GM21737 (cell line): ENCODE measurements around the gene GALNT18.

Source experiments
- ATAC-seq: cut with Tn5 transposase; IDR thresholded peaks from one replicate; pipeline ENCODE4 v1.9.1; 2021; ENCODE audit warnings: mild to moderate bottlenecking, moderate library complexity; ENCODE audit not compliant: unreplicated experiment

The GALNT18 gene

DNA sequence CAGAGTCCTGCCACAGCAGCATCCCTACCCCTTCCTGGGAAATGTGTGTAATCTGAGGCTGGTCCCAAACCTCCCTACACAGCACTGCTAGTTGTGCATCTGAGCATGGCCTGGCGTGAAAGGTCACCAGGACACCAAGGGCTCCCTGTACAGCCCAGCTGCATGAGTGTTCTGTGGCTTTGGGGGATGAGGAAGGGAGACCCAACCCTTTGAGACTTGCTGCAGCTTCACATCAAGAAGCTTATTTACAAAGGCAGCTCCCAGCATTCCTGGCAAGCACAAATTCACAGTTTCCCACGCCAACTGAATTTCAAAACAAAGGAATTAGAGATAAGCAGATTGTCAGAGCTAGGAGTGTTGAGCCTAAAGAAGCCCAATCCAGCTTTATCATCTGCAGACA, 301.0 kb downstream of the GALNT18 start:
- ATAC-seq, result no peak

DNA sequence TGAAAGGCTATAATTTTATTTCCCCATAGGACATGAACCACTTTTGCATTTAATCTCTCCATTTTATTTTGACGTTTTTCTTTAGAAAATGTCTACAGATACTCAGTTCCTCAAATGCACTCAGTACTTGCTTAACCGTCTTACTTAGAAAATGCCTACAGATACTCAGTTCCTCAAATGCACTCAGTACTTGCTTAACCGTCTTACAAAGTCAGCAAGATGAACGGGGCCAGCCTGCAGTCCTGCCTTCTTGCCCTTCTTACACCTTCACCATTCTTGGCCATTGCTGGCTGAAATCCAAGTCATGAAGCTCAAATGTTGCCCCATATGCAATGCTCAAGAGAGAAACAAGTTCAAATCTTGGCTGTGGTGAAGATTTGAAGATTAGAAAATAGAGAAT, 302.8 kb downstream of the GALNT18 start:
- ATAC-seq, result no peak

DNA sequence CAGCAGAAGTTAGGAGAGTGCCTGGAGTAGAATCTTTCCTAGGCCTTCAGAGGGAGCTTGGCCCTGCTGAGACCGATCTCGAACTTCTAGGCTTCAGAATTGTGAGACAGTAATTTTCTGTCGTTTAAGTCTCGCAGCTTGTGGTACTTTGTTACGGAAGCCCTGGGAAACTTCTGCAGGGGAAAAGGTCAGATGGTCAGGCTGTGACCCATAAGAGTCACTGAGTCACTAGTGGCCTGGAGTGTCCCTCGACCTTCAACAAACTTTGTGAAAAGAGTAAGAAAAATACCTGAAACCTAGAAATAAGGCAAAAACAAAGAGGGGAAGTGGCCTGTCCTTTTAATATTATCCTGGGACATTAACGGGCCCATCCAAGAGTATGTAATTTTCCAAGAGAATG, 303.3 kb downstream of the GALNT18 start:
- no peak for ATAC-seq

DNA sequence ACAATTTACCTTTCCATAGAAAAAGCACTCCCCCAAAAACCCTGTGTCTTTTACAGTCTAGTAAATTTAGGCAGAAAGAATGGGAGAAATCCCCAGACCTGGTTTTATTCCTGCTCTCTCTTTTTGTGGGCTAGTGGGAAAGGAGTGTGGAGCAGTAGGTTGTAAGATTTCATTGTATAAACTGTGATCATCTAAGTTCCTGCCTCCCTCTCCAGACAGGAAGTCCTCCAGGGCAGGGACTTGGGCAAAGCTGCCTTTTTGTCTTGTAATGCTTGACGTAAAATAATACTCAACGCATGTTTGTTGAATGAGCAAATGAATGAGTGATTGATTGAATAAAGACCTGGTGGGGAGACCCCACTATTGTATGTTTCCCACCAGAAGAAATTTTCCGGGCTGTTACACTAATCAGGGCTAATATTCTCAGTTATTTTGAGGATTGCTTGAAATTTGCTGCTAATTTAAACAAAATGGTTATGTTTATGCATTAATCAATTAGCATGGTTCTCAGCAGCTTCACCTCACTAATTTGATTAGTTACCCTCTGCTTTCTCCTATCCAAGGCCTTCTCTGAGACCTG, 305.1 kb downstream of the GALNT18 start:
- ATAC-seq, result no peak

DNA sequence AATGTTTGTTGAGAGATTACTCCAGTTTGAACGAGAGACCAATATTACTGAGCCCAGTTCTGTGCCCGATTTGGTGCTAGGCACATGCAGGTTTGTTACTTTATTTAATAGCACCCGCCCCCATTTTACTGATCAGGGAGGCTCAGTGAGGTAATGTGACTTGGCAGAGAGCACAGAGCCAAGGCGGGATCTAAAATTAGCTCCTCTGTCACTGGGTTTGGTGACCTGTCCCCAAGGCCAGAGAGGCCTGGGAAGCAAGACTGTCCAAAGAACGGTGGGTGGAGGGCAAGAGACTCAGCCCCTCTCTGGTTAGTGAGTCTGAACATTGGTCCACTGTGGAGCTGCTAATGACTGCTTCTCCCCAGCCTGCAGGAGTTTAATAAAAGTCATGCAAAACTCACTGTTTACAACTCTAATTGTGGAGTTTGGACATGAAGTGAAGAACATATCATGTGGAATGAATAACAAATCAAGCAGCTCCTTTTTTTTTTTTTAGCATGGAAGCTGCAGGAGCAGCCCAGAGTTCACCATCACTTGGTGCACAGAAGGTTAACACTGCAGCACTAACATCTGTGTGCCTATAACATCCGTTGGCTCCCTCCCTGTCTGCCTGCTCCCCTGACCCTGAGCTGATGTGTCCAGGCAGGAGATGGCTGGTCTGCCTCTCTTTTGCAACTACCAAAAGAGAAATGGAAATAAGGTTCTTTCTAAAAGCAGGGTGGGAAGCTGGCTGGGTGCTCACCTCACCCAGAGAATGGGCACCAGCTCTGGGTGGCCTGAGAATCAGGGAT, 307.7 kb downstream of the GALNT18 start:
- no peak for ATAC-seq

DNA sequence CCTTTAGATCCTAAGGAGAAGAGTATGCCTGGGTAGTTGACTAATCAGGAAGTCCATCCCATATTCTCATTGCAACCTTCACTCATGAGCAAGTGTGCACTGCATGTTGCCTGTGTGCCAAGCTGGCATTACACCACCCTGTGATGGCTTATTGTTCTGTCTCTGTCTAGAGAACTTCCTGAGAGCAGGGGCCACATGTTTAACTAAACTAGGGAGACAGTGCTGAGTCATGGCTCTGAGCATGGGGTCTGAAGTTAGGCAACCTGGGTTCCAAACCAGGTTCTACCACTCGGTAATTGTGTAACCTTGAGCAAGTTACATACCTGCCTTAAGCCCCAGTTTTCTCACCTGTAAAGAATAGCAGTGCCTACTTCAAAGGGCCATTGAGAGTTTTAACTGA, 308.4 kb downstream of the GALNT18 start:
- no peak for ATAC-seq

DNA sequence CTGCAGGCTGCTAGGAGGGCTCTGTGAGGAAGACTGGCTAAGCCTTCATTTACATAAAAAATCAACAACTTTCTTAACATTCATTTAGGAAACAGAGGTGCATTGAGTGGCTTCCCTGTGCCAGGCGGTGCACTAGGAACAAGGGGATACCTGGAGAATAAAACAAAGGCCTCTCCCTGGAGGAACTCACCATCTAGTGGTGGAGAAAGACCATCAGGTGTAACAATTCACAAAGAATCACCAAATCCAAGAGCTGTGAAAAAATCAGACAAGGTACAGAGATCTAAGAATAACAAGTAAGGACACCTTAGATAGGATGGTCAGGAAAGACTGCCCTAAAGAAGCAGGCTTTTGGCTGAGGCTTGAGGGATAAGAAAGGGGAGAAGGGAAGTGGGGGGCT, 309.1 kb downstream of the GALNT18 start:
- no peak for ATAC-seq

DNA sequence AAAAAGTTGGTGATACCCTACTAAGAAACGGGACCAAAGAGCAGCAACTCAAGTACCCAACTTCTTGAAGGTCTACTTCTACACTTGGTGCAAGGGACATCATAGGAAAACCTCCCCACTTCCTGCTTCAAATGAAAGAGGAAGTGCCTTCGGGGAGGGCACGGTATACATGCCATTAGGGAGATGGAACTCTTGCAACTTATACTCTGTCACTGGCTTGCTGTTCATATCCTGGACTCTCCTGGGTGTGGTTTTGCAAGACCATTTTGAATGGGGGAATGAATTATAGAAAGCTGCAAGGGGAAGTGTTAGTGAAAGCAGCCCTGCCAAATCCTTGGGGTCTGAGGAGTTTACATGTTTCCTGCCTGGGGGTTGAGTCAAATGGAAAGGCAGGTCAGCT, 310.6 kb downstream of the GALNT18 start:
- ATAC-seq, result no peak

DNA sequence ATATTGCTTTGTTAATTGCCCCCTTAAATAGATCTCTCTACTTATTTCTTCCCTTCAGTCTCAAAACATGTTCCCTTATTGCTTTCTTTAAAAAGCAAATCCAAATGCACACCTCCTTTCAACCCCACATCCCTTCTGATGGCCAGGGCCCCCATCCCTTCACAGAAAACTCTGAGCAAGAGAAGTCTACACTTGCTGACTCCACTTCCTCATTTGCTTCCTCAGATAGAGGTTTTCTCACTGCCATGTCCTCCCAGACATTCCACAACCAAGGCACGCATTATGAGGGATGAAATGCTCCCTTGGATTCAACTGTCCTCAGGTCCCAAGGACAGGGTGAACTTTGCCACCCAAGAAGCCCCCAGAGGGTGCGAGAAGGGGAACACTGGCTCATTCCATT, 311.9 kb downstream of the GALNT18 start:
- no peak for ATAC-seq

DNA sequence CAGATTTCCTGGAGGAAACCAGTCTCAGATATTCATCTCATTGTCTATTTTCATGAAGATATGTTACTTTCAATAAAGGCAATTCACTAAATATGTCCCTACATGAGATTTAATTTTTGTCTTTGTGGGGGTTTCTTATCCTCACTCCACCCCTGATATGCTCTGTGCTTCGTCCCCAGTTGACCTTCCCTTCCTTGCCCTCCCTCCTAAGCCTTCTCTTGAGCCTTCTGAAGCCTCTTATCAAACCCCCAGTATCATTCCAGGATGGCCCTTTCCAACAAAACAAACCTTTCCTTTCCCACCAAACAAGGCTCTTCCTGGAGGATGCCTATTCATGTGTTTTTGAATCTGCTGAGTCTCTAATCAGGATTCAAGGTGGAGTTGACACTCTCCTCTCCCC, 313.6 kb downstream of the GALNT18 start:
- ATAC-seq, result no peak

DNA sequence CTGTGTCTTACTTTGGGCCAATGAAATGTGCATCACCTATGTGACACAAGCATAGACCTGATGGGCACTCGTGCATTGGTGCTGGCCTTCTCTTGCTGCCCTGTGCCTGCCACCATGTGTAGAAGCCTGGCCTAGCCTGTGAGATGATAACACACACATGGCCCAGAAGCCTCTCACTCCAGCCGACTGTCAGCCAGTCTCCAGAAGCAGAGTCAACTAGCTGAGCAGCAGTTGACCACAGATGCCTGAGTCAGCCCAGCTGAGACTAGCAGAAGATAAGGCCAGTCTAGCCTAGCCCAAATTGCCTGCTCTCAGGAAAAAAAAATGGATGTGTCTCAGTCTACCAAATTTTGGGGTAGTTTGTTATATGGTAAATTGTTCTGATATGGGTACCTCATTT, 314.9 kb downstream of the GALNT18 start:
- ATAC-seq, result no peak

DNA sequence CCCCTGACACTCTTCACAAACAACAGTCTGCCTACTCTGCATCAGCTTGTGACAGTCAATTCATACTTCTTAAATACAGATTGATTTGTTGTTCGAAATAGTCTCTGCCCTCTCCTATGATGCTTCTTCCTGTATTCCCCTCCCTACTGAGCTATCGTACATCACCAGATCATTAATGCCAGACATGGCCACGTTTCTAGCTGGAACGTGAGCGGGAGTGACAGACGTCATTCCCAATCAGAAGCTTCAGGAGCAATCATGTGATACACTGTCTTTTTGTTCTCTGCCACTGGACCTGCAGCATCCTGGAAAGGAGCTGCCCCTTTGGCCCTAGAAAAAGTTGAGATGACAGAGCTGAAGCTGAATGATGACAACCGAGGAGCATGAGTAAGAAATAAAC, 317.3 kb downstream of the GALNT18 start:
- no peak for ATAC-seq

DNA sequence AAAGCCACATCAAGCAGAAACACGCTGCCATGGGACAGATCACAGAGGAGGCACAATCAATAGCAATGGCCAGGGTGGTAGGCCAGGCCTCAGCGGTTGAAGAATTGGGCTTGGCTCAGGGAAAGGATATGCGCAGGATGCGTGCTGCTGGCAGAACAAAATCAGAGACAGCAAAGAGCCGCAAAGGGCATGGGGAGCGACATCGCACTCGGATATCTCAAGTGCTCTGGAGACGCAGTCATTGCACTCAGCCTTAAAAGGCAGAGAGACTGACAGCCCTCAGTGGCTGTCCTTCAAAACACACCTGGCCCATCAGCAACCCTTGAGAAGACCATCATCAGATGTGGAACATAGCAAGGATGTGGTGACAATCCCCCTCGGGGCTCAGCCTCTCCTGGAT, 319.2 kb downstream of the GALNT18 start:
- ATAC-seq, result no peak

DNA sequence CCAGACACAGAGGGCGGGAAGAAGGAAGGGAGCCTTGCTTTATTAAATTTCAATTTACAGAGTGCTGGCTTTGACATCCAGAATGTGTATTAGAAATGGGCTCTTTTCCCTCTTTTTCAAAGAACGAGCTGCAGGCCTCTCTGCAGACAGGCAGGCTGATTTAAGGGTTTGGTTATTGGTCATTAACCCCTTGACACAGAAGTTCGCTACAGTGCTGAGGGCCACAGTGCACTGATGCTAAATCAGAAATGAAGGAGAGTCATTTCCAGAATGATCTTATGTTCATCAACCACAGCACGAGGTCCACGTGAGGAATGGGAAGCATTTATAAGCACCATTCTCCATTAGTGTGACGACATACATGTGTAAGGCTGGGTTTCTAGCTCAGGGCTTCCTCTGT, 320.6 kb downstream of the GALNT18 start:
- no peak for ATAC-seq

DNA sequence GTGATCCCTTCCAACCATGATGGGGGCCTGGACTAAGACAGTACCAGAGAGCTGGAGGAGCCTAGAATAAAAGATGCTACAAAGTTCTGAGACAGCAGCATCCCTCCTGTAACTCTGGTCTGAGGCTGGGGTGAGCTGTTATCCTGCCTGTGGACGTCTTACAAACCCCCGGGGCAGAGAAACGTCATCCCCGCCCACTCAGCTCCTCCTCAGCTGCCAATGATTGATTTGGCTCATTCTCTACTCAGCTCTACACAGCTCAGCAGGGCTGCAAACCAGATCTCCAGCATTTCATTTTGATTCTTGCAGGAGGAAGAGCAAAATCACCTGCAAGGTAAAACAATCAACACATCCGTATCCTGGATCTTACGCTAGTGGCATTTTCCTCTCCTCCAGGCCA, 324.2 kb downstream of the GALNT18 start:
- no peak for ATAC-seq

DNA sequence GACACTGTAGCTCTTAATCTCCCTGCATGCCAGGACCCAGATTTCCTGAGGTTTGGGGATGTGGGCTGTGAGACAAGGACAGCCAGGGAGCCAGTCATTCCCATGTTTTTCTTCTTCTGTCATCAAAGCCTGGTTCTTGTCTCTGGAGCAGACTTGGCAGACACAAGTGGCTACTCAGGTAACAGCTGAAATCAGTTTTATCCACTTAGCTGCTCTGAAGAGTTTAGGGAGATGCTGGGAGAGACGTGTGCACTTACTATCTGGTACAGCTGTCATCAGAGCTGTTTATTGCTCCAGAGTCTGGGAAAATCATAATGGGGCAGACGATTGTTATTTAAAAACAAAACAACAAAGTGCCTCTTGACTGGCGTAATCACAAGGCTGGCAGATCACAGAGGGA, 325.4 kb downstream of the GALNT18 start:
- ATAC-seq, result no peak

DNA sequence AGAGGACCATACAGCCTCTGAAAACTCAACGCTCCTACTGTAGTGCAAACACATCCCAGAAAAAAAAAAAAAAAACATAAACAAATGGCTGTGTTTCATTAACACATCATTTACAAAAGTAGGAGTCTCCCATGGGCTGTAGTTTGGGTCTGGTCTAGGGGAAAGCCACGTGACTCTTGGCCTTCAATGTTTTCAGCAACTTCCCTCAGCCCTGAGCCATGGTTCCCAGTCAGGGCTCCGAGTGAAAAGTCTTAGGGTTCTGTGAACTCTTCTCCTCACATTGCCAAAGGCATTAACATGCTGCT, 327.3 kb downstream of the GALNT18 start:
- no peak for ATAC-seq

DNA sequence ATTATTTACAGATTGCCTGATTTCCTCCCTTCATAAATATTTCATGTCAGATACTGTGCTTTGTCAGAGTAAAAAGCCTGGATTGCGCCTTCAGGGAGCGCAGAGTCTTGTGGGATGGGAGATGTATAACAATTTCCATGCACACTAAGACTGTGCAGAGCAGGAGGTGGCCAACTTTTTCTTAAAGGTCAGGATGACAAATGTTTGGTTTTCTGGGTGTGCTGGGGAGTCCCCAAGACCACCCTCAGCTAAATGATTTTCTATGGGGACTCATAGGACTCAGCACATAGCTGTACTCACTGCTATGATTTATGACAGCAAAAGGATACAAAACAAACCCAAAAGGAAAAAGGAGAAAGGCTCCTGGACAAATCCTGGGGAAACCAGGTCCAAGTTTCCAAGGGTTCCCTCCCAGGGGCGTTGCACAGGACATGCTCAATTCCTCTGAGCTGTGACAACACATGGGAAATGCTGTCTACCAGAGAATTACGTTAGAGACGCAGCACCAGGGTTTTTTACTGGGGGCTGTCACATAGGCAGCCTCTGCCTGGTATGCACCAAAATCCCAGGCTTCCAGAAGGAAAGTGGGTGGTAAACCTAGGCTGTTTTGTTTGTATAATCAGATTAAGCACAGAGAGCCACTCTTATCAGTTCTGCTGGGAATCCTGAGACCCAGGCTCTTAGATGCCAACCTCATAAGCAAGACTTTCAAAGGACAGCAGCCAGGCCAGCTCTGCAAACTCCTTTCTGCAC, 327.8 kb downstream of the GALNT18 start:
- ATAC-seq, result no peak

DNA sequence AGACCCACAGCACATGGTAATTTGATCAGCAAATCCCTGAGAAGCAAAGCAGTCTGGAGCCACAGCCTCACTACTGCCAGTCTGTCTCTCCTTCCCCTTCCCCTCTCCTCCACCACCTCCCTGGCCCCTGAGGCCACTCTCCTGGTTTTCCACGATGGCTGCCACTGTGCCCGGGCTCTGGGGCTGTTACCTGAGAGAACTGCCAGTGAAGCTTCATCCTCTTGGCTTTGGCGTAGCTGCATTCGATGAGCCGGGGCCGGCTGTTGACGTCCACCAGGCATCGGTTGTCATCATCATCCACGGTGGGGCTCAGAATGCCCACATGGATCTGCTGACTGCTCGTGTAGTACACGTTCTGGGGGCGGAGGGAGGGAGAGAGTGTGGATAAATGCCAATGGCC, 329.0 kb downstream of the GALNT18 start:
- ATAC-seq, result no peak

DNA sequence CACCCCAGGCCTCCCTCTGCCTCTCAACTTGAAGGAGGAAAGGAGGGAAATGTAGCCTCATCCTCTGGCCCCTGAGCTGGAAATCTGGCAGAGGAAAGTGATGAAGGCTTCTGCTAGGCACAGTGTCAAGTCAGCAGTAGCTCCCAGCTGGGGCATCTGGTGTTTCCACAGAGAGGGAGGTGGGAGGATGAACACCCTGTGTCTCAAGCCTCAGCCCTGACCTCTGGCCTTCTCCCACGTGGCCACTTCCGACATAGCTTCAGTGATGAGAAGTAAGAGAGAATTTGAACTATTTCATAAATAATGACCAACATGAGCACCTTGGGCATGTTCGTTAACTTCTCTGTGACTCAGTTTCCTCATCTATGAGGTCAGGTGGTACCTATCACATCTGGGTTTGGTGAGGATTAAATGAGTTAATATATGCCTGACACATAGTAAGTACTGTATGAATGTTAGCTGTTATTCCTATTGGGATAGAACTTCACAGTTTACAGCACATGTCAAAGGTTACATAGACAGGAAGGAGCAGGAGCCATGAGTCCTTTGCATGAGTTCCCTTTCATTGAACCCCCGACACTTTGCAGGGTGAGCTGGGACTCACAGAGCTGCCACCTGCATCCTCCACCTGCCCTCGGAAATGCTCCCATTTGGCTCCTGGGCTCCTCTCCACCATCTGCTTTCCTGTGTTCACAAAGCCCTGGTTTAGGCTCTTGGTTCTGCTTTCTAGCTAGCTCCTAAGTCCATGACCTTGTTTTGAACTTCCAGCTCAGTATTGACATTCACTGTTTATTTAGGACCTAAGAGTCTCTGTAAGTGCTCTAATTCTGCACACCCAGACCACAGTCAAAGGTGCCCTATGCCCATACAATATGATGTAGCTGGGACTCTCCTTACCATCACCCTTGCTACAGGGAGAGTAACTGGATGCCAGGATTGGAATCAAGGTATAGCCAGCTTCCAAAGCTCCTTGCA, 330.5 kb downstream of the GALNT18 start:
- ATAC-seq, result no peak

DNA sequence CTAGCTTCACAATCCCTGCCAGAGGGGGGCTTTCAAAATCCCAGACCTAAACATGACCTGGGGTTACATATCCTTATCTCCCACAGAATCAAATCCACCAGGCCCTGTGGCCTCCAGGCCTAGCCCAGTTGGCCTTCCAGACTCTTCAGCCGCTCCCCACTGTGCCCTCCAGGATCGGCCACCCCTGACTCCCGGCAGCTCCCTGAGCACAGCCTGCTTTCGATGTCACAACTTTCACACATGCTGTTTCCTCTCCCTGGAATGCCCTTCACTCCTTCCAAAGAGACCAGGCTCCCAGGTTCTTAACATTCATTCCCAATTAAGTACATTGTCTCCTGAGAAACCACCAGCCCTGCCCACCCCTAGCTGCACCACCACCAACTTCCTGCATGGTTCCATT, 331.5 kb downstream of the GALNT18 start:
- no peak for ATAC-seq
